ENCODE measurements around the gene TNS2.
"Not testable (repeated sequence)": the region's sequence is repeated elsewhere in the genome, so short reads cannot be mapped to it uniquely, and the experiment has no call there.

Gene TNS2

DNA sequence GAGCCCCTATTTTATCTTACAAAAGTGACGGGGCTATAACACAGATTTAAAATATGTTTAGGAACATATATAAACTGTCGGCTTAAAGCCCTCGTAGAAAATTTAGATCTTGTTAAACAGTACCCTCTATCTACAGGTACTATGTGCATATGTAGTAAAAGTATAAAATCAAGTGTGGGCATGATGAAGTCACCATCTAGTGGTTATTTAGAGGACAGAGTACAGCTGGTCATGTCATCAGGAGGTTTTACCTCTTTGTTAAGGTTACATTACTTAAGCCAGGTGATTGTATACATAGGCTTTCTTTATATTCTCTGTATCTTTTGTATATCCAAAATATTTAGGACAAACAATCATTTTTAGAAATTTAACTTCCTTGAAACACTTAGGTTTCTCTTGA lies 18.2 kb upstream of the TNS2 start:
- H3K4me3 ChIP-seq (ENCODE audit: severe bottlenecking) = no peak overlapping the region
- H3K9me3 ChIP-seq (ENCODE audit: severe bottlenecking) = no peaks in the 10 kb centered on the region
- ATAC-seq (ENCODE audit: low read depth) = peak; percentile 48; the same call in 1 of the 3 replicates
- no peak for DNase-seq (ENCODE audit: low spot score)
- H3K27ac ChIP-seq (ENCODE audit: poor library complexity, severe bottlenecking) = no peak overlapping the region
- peaks cover 96% of the 10 kb centered on the region for H3K36me3 ChIP-seq (ENCODE audit: low read depth)
- no peaks in the 10 kb centered on the region for H3K27me3 ChIP-seq (ENCODE audit: insufficient read depth, poor library complexity, severe bottlenecking)
- H3K4me1 ChIP-seq (ENCODE audit: insufficient read depth, poor library complexity, severe bottlenecking) = no peaks in the 10 kb centered on the region
- TF ChIP-seq, protein P1, sequence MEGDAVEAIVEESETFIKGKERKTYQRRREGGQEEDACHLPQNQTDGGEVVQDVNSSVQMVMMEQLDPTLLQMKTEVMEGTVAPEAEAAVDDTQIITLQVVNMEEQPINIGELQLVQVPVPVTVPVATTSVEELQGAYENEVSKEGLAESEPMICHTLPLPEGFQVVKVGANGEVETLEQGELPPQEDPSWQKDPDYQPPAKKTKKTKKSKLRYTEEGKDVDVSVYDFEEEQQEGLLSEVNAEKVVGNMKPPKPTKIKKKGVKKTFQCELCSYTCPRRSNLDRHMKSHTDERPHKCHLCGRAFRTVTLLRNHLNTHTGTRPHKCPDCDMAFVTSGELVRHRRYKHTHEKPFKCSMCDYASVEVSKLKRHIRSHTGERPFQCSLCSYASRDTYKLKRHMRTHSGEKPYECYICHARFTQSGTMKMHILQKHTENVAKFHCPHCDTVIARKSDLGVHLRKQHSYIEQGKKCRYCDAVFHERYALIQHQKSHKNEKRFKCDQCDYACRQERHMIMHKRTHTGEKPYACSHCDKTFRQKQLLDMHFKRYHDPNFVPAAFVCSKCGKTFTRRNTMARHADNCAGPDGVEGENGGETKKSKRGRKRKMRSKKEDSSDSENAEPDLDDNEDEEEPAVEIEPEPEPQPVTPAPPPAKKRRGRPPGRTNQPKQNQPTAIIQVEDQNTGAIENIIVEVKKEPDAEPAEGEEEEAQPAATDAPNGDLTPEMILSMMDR (IDR thresholded peaks at IDR 0.05; ENCODE audit: poor library complexity, severe bottlenecking) = peak; percentile 7

DNA sequence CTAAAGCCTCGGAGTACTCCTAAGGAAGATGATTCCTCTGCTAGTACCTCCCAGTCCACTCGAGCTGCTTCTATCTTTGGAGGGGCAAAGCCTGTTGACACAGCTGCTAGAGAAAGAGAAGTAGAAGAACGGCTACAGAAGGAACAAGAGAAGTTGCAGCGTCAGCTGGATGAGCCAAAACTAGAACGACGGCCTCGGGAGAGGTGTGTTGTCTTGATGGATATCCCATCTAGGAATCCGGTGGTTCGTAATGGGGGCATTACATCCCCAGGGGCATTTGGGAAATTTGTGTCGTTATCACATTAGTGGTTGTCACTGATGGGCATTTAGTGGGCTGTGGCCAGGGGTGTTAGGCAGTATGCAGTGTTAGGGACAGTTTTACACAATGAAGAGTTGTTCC lies 16.0 kb upstream of the TNS2 start:
- not testable (repeated sequence) for H3K9me3 ChIP-seq (ENCODE audit: severe bottlenecking); ATAC-seq (ENCODE audit: low read depth); H3K4me3 ChIP-seq (ENCODE audit: severe bottlenecking); H3K27ac ChIP-seq (ENCODE audit: poor library complexity, severe bottlenecking); H3K4me1 ChIP-seq (ENCODE audit: insufficient read depth, poor library complexity, severe bottlenecking); DNase-seq (ENCODE audit: low spot score); H3K27me3 ChIP-seq (ENCODE audit: insufficient read depth, poor library complexity, severe bottlenecking)
- peaks cover 96% of the 10 kb centered on the region for H3K36me3 ChIP-seq (ENCODE audit: low read depth)

DNA sequence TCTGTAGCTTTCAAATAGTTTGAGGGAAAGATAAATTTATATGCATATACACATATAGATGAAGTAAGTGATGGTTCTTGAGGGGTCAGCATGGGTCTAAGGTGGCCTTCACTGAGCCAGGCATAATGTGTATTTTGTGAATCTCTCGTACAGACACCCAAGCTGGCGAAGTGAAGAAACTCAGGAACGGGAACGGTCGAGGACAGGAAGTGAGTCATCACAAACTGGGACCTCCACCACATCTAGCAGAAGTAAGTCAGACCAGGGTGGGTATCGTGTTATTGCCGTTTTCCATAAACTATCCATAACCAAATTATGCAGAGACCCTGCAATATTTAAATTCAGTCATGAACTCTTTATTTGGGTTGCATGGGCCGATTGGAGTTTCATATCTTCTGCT lies 15.4 kb upstream of the TNS2 start:
- TF ChIP-seq, protein P1 (IDR thresholded peaks at IDR 0.05; ENCODE audit: poor library complexity, severe bottlenecking) = no peak
- DNase-seq (ENCODE audit: low spot score) (no peak), ATAC-seq (ENCODE audit: low read depth) (no peak)
- no peaks in the 10 kb centered on the region for H3K9me3 ChIP-seq (ENCODE audit: severe bottlenecking)
- peaks cover 96% of the 10 kb centered on the region for H3K36me3 ChIP-seq (ENCODE audit: low read depth)
- no peak overlapping the region for H3K4me3 ChIP-seq (ENCODE audit: severe bottlenecking)
- H3K27ac ChIP-seq (ENCODE audit: poor library complexity, severe bottlenecking) = no peak overlapping the region
- no peaks in the 10 kb centered on the region for H3K4me1 ChIP-seq (ENCODE audit: insufficient read depth, poor library complexity, severe bottlenecking)
- H3K27me3 ChIP-seq (ENCODE audit: insufficient read depth, poor library complexity, severe bottlenecking) = no peaks in the 10 kb centered on the region

DNA sequence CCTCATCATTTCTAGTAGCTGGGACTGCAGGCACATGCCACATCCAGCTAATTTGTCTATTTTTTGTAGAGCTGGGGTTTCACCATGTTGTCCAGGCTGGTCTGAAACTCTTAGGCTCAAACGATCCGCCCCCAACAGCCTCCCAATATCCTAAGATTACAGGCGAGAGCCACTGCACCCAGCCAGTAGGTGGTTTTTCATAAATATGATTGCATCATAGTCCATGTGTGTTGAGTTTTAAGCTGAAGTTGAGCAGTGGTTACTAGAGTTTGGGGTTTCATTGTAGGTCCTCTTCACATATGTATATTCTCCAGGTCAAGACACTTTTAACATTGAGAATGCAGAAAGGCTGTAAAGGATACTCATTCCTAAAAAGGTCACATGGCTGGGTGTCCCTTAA lies 13.1 kb upstream of the TNS2 start:
- H3K4me3 ChIP-seq (ENCODE audit: severe bottlenecking) = no peak overlapping the region
- no peaks in the 10 kb centered on the region for H3K27me3 ChIP-seq (ENCODE audit: insufficient read depth, poor library complexity, severe bottlenecking)
- ATAC-seq (ENCODE audit: low read depth) (no peak), DNase-seq (ENCODE audit: low spot score) (no peak)
- H3K9me3 ChIP-seq (ENCODE audit: severe bottlenecking) = no peaks in the 10 kb centered on the region
- TF ChIP-seq, protein P1 (IDR thresholded peaks at IDR 0.05; ENCODE audit: poor library complexity, severe bottlenecking) = no peak
- H3K36me3 ChIP-seq (ENCODE audit: low read depth) = peaks cover 86% of the 10 kb centered on the region
- no peaks in the 10 kb centered on the region for H3K4me1 ChIP-seq (ENCODE audit: insufficient read depth, poor library complexity, severe bottlenecking)
- H3K27ac ChIP-seq (ENCODE audit: poor library complexity, severe bottlenecking) = no peak overlapping the region

DNA sequence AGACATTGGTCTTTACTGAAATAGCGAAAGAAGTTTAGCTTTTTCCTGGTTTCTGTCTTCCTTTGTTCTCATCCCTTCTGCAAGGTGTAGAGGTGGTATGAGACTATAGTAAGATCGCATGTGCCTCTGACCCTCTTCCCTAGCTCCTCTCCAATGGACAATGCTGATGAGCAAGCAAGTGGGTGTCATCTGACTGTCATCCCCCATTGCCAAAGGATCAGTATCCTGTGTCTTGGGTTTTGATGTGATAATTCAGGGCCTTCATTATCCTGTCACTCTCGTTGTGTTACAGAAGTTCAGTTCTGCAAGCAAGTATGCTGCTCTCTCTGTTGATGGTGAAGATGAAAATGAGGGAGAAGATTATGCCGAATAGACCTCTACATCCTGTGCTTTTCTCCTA lies 10.0 kb upstream of the TNS2 start:
- Histone ChIP-seq H3K4me1 (ENCODE audit: insufficient read depth, poor library complexity, severe bottlenecking) (no peaks in the 10 kb centered on the region), H3K4me3 (ENCODE audit: severe bottlenecking) (no peak overlapping the region), H3K27me3 (ENCODE audit: insufficient read depth, poor library complexity, severe bottlenecking) (no peaks in the 10 kb centered on the region), H3K27ac (ENCODE audit: poor library complexity, severe bottlenecking) (no peak overlapping the region), H3K36me3 (ENCODE audit: low read depth) (peaks cover 56% of the 10 kb centered on the region), H3K9me3 (ENCODE audit: severe bottlenecking) (no peaks in the 10 kb centered on the region)
- ATAC-seq (ENCODE audit: low read depth) = no peak
- TF ChIP-seq, protein P1 (IDR thresholded peaks at IDR 0.05; ENCODE audit: poor library complexity, severe bottlenecking) = no peak
- DNase-seq (ENCODE audit: low spot score) = no peak
